Dermis microvascular lymphatic vessel endothelial cell (primary cell): ENCODE results near the gene PPP1R15B. TPM values are rescaled to one million over a fixed set of nuclear protein-coding genes. Genes with fewer than 3 reads are reported as not detected.

ENCODE experiments used
- DNase-seq, 2 donors: peaks; one replicate each; pipeline versions ENCODE4 v3.0.0 to v3.0.0-alpha.2; 2010; ENCODE audit warnings: low read depth in 2 of 2
- total RNA-seq: library from RNA; depleted of rRNA; stranded (reverse); fragments of >200 nt; gene quantifications from 2 replicates; pipeline ENCODE4 v1.2.1, GENCODE V29; 2014

Gene PPP1R15B
- 17.5 and 21.1 TPM in 2 replicates for total RNA-seq

- DNase-seq: peak; percentile 96 to 99
These were observed at the start of gene PPP1R15B for GRCh38 chr1:204411451-204412204. Gene PPP1R15B, minus strand, starts transcription at chr1:204411817. Its CDS starts 406 bp downstream, at chr1:204411411.

- DNase-seq: no peak
These were observed 48.7 kb upstream of the PPP1R15B start for GRCh38 chr1:204460346-204460745.

GRCh38 chr1:204459706-204460105 is 48.1 kb upstream of the PPP1R15B start:
- DNase-seq: no peak

- no peak for DNase-seq
These were observed 46.0 kb upstream of the PPP1R15B start for GRCh38 chr1:204457666-204458065.

GRCh38 chr1:204456826-204457442 is 45.3 kb upstream of the PPP1R15B start:
- no peak for DNase-seq

- no peak for DNase-seq
These were observed 44.2 kb upstream of the PPP1R15B start for GRCh38 chr1:204455831-204456145.

GRCh38 chr1:204455063-204455830 is 43.6 kb upstream of the PPP1R15B start:
- DNase-seq: no peak

- no peak for DNase-seq
These were observed 42.9 kb upstream of the PPP1R15B start for GRCh38 chr1:204454476-204454875.

- peak; percentile 66 to 79 for DNase-seq
These were observed 41.6 kb upstream of the PPP1R15B start for GRCh38 chr1:204453141-204453772.

GRCh38 chr1:204451352-204452124 is 39.9 kb upstream of the PPP1R15B start:
- no peak for DNase-seq

- no peak for DNase-seq
These were observed 39.0 kb upstream of the PPP1R15B start for GRCh38 chr1:204450461-204451257.

- no peak for DNase-seq
These were observed 38.2 kb upstream of the PPP1R15B start for GRCh38 chr1:204449678-204450280.

- peak in 1 of 2 donors; percentile 20 for DNase-seq
These were observed 37.5 kb upstream of the PPP1R15B start for GRCh38 chr1:204448991-204449677.

GRCh38 chr1:204448344-204448964 is 36.8 kb upstream of the PPP1R15B start:
- no peak for DNase-seq

- DNase-seq: no peak
These were observed 36.1 kb upstream of the PPP1R15B start for GRCh38 chr1:204447736-204448135.

GRCh38 chr1:204447190-204447589 is 35.6 kb upstream of the PPP1R15B start:
- no peak for DNase-seq

- DNase-seq: peak; percentile 48 to 72
These were observed 34.9 kb upstream of the PPP1R15B start for GRCh38 chr1:204446413-204447111.

GRCh38 chr1:204445860-204446412 is 34.3 kb upstream of the PPP1R15B start:
- DNase-seq: peak in 1 of 2 donors; percentile 60
